ENCODE data around the gene ZNF679. TPM values are rescaled to one million over a fixed set of nuclear protein-coding genes. Genes with fewer than 3 reads are reported as not detected.
"Not testable (repeated sequence)": the region's sequence is repeated elsewhere in the genome, so short reads cannot be mapped to it uniquely, and the experiment has no call there.

Gene ZNF679
- total RNA-seq, 2 donors from 2014 or later, result not detected

DNA sequence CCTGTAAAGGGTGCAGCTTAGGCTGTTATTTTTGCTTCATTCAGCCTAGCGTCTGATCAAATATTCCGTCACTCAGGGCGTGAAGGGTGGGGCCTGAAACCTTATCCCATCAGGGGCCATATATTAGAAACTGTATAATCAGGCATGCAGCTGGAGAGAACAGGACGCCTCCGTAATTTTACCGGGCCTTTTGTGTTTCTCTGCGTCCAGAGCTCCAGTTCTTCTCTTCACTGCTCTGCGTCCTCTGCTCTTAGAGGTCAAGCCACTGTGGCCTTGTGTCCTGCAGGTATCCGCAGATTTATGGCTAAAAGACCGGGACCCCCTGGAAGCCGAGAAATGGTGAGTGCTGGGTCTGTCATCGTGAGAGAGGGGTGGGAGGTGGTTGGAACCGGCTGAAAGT is 21.4 kb upstream of the ZNF679 start, which contains the start of gene ZNF735:
Gene ZNF735 (plus strand): TSS at position 301 of the 400 bp plus-strand sequence. CDS start 0 bp downstream, at position 301.
- intact Hi-C loops (cut with DNase I), result no loop called here
- Histone ChIP-seq H3K27ac (no peak within 1 kb of the TSS), H3K9me3 (no peaks in the 10 kb centered on the region), H3K36me3 (no peaks in the 10 kb centered on the region), H3K4me1 (replicated peaks) (no peaks in the 10 kb centered on the region), H3K4me3 (no peak within 1 kb of the TSS), H3K27me3 (replicated peaks; ENCODE audit: insufficient read depth) (no peaks in the 10 kb centered on the region)
- DNase-seq (ENCODE audit: low spot score), result no peak
- no peak for TF ChIP-seq POLR2AphosphoS5 (IDR thresholded peaks at IDR 0.05)
- no peak for TF ChIP-seq POLR2A (IDR thresholded peaks at IDR 0.05)
- TF ChIP-seq, protein P1, sequence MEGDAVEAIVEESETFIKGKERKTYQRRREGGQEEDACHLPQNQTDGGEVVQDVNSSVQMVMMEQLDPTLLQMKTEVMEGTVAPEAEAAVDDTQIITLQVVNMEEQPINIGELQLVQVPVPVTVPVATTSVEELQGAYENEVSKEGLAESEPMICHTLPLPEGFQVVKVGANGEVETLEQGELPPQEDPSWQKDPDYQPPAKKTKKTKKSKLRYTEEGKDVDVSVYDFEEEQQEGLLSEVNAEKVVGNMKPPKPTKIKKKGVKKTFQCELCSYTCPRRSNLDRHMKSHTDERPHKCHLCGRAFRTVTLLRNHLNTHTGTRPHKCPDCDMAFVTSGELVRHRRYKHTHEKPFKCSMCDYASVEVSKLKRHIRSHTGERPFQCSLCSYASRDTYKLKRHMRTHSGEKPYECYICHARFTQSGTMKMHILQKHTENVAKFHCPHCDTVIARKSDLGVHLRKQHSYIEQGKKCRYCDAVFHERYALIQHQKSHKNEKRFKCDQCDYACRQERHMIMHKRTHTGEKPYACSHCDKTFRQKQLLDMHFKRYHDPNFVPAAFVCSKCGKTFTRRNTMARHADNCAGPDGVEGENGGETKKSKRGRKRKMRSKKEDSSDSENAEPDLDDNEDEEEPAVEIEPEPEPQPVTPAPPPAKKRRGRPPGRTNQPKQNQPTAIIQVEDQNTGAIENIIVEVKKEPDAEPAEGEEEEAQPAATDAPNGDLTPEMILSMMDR (IDR thresholded peaks at IDR 0.05), result no peak
- 88% methylated on average over 13 of the region's 13 CpGs for WGBS

GRCh38 chr7:64219710-64220298 is 8.5 kb upstream of the ZNF679 start:
- H3K27ac ChIP-seq; H3K4me3 ChIP-seq; H3K4me1 ChIP-seq (replicated peaks); intact Hi-C loops (cut with DNase I); H3K9me3 ChIP-seq; DNase-seq (ENCODE audit: low spot score); H3K27me3 ChIP-seq (replicated peaks; ENCODE audit: insufficient read depth); H3K36me3 ChIP-seq: not testable (repeated sequence)
- WGBS, result 80% methylated on average over 5 of the region's 5 CpGs

DNA sequence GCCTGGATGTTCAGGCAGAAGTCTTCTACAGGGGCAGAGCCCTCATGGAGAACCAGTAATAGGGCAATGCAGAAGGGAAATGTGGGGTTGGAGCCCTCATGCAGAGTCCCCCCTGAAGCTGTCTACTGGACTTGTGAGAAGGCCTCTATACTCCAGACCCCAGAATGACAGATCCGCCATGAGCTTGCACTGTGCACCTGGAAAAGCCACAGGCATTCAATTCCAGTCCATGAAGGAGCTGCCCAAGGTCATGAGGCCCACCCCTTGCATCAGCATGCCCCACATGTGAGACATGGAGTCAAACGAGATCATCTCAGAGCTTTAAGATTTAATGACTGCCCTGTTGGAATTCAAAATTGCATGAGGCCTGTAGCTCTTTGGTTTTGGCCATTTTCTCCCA is 4.9 kb upstream of the ZNF679 start:
- TF ChIP-seq POLR2A (IDR thresholded peaks at IDR 0.05), result no peak
- TF ChIP-seq POLR2AphosphoS5 (IDR thresholded peaks at IDR 0.05), result no peak
- TF ChIP-seq, protein P1 (IDR thresholded peaks at IDR 0.05), result no peak
- no peak for DNase-seq (ENCODE audit: low spot score)
- intact Hi-C loops (cut with DNase I), result no loop called here
- Histone ChIP-seq H3K9me3 (no peaks in the 10 kb centered on the region), H3K27ac (no peak overlapping the region), H3K27me3 (replicated peaks; ENCODE audit: insufficient read depth) (no peaks in the 10 kb centered on the region), H3K4me3 (no peak overlapping the region), H3K36me3 (no peaks in the 10 kb centered on the region), H3K4me1 (replicated peaks) (no peaks in the 10 kb centered on the region)
- 39% methylated on average over 2 of the region's 2 CpGs for WGBS

- Histone ChIP-seq H3K27ac (no peak overlapping the region), H3K9me3 (no peaks in the 10 kb centered on the region)
- TF ChIP-seq, protein P1 (IDR thresholded peaks at IDR 0.05), result no peak
- TF ChIP-seq POLR2AphosphoS5 (IDR thresholded peaks at IDR 0.05), result no peak
- TF ChIP-seq POLR2A (IDR thresholded peaks at IDR 0.05), result no peak
Observed at GRCh38 chr7:64266341-64266919, 38.2 kb downstream of the ZNF679 start.

DNA sequence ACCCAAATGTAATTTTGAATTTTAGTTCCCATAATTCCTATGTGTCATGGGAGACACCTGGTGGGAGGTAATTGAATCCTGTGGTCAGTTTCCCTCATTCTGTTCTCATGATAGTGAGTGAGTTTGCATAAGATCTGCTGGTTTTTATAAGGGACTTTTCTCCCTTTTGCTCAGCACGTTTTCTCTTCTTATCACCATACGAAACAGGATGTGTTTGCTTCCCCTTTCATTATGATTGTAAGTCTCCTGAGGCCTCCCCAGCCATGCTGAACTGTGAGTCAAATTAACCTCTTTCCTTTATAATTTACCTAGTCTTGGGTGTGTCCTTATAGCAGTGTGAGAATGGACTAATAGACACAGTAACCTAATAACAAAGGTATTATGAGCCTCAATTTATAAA is 49.4 kb downstream of the ZNF679 start:
- TF ChIP-seq POLR2AphosphoS5 (IDR thresholded peaks at IDR 0.05) (no peak), POLR2A (IDR thresholded peaks at IDR 0.05) (no peak)
- TF ChIP-seq, protein P1 (IDR thresholded peaks at IDR 0.05), result no peak
- Histone ChIP-seq H3K9me3 (no peaks in the 10 kb centered on the region), H3K27ac (no peak overlapping the region), H3K4me3 (no peak overlapping the region), H3K27me3 (replicated peaks; ENCODE audit: insufficient read depth) (no peaks in the 10 kb centered on the region), H3K36me3 (no peaks in the 10 kb centered on the region), H3K4me1 (replicated peaks) (no peaks in the 10 kb centered on the region)
- 57% methylated on average over 2 of the region's 2 CpGs for WGBS
- intact Hi-C loops (cut with DNase I), result no loop called here
- DNase-seq (ENCODE audit: low spot score), result no peak

More at GRCh38 chr7:64266341-64266919, 38.2 kb downstream of the ZNF679 start:
- intact Hi-C loops (cut with DNase I), result no loop called here
- Histone ChIP-seq H3K36me3 (no peaks in the 10 kb centered on the region), H3K27me3 (replicated peaks; ENCODE audit: insufficient read depth) (no peaks in the 10 kb centered on the region), H3K4me3 (no peak overlapping the region), H3K4me1 (replicated peaks) (no peaks in the 10 kb centered on the region)
- 79% methylated on average over 1 of the region's 1 CpG for WGBS
- DNase-seq (ENCODE audit: low spot score), result no peak
